ENCODE data around the gene ACTR3C. TPM values are rescaled to one million over a fixed set of nuclear protein-coding genes. Genes with fewer than 3 reads are reported as not detected.
A peak's percentile ranks its signal among the peaks of the same experiment; 100 is the strongest.

Gene ACTR3C
- total and polyA plus RNA-seq, 2 of the 13 experiments (the other 11 are each of a cell fraction or from before 2014, with no cell fraction given): 3.8 to 7.5 TPM

DNA sequence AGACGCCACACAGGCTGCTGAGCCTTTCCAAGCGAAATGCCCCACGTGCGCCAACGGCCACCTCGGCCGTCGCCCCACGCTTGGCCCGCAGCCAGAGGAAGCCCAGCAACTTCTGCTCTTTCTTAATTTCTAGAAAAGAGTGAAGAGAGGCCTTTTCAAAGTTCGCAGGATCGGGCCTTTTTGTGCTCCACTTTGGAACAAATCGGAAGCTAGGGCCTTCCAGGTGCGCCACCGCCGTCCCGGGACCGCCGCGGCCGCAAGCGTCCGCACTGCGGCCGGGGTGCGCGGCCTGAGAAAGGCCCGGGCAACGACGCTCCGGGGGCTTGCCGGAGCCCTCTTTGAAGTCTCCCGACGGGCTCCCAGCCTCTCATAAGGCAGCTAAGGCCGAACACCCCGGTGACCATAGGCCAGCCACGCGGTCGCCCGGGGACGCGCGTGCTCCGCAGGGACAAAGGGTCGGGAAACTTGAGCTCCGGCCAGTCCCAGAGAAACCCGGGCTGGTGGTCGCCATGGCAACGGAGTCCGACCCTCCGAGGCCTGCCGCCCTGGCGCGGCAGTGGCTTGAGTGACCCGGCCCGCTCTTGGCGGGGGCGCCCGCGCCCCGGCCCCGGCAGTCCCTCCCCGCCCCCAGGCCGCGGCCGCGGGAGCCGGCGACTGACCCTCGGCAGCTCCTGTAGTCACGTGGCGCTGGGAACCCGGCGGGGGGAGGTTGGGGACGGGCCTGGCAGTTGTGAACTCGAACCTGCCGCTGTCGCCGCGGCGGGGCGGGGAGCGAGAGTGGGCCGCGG lies 44.9 kb upstream of the ACTR3C start, which contains the start of gene REPIN1 (continued):
- TF ChIP-seq, protein P1, sequence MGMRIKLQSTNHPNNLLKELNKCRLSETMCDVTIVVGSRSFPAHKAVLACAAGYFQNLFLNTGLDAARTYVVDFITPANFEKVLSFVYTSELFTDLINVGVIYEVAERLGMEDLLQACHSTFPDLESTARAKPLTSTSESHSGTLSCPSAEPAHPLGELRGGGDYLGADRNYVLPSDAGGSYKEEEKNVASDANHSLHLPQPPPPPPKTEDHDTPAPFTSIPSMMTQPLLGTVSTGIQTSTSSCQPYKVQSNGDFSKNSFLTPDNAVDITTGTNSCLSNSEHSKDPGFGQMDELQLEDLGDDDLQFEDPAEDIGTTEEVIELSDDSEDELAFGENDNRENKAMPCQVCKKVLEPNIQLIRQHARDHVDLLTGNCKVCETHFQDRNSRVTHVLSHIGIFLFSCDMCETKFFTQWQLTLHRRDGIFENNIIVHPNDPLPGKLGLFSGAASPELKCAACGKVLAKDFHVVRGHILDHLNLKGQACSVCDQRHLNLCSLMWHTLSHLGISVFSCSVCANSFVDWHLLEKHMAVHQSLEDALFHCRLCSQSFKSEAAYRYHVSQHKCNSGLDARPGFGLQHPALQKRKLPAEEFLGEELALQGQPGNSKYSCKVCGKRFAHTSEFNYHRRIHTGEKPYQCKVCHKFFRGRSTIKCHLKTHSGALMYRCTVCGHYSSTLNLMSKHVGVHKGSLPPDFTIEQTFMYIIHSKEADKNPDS (CRISPR knock-in tag; IDR thresholded peaks at IDR 0.05): peak; percentile 67; the same call in 1 of the 2 replicates
- no peak; the same call in 1 of the 2 replicates for TF ChIP-seq IRX3 (CRISPR knock-in tag; IDR thresholded peaks at IDR 0.05; ENCODE audit: borderline replicate concordance, low read depth)
- TF ChIP-seq ZNF143 (CRISPR knock-in tag; IDR thresholded peaks at IDR 0.05): no peak; the same call in 1 of the 2 replicates
- TF ChIP-seq ZBTB25 (CRISPR knock-in tag; IDR thresholded peaks at IDR 0.05): peak; percentile 87; the same call in 1 of the 2 replicates
- TF ChIP-seq SPEN (CRISPR knock-in tag; IDR thresholded peaks at IDR 0.05; ENCODE audit: low read depth): peak; percentile 94
- peak; percentile 48; the same call in 1 of the 2 replicates for TF ChIP-seq KAT8 (CRISPR knock-in tag; IDR thresholded peaks at IDR 0.05)
- TF ChIP-seq STAG1 (CRISPR knock-in tag; IDR thresholded peaks at IDR 0.05): 0 out of 2 replicates have a peak, but pooled peaks have one; percentile 14
- no peak for TF ChIP-seq GLMP (CRISPR knock-in tag; IDR thresholded peaks at IDR 0.05; ENCODE audit: borderline replicate concordance)
- peak; percentile 61 for TF ChIP-seq HOXA3 (CRISPR knock-in tag; IDR thresholded peaks at IDR 0.05)
- peak; percentile 29; the same call in 1 of the 2 replicates for TF ChIP-seq ZSCAN9 (CRISPR knock-in tag; IDR thresholded peaks at IDR 0.05; ENCODE audit: borderline replicate concordance)
- TF ChIP-seq ZNF552 (CRISPR knock-in tag; IDR thresholded peaks at IDR 0.05; ENCODE audit: borderline replicate concordance): 0 out of 2 replicates have a peak, but pooled peaks have one; percentile 16
- peak; percentile 59 for TF ChIP-seq HIVEP1 (CRISPR knock-in tag; IDR thresholded peaks at IDR 0.05)
- 0 out of 2 replicates have a peak, but pooled peaks have one; percentile 32 for TF ChIP-seq ZFP1 (CRISPR knock-in tag; IDR thresholded peaks at IDR 0.05)
- TF ChIP-seq ELF4 (CRISPR knock-in tag; IDR thresholded peaks at IDR 0.05; ENCODE audit: borderline replicate concordance): 0 out of 2 replicates have a peak, but pooled peaks have one; percentile 70
- TF ChIP-seq, protein P2, sequence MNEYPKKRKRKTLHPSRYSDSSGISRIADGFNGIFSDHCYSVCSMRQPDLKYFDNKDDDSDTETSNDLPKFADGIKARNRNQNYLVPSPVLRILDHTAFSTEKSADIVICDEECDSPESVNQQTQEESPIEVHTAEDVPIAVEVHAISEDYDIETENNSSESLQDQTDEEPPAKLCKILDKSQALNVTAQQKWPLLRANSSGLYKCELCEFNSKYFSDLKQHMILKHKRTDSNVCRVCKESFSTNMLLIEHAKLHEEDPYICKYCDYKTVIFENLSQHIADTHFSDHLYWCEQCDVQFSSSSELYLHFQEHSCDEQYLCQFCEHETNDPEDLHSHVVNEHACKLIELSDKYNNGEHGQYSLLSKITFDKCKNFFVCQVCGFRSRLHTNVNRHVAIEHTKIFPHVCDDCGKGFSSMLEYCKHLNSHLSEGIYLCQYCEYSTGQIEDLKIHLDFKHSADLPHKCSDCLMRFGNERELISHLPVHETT (CRISPR knock-in tag; conservative IDR thresholded peaks at IDR 0.05): peak; percentile 75; the same call in 1 of the 2 replicates
- no peak for TF ChIP-seq ZNF337 (CRISPR knock-in tag; IDR thresholded peaks at IDR 0.05; ENCODE audit: borderline replicate concordance, low read depth)
- TF ChIP-seq NFE2 (CRISPR knock-in tag; IDR thresholded peaks at IDR 0.05): no peak
- no peak; the same call in 1 of the 2 replicates for TF ChIP-seq ZFYVE20 (CRISPR knock-in tag; IDR thresholded peaks at IDR 0.05; ENCODE audit: borderline replicate concordance, low read depth)
- TF ChIP-seq DR1 (CRISPR knock-in tag; IDR thresholded peaks at IDR 0.05): peak; percentile 72; the same call in 1 of the 2 replicates
- TF ChIP-seq HMGXB4 (CRISPR knock-in tag; IDR thresholded peaks at IDR 0.05; ENCODE audit: borderline replicate concordance in 1 of 2, low read depth in 1 of 2): peak; percentile 46 to 48; a peak in 2 of 4 replicates
- 0 out of 2 replicates have a peak, but pooled peaks have one; percentile 26 for TF ChIP-seq NR1H2 (CRISPR knock-in tag; IDR thresholded peaks at IDR 0.05; ENCODE audit: borderline replicate concordance, low read depth)

Measured in HepG2 (cell line).